GM12878 (cell line): ENCODE data around the gene SLC10A1. TPM values are rescaled to one million over a fixed set of nuclear protein-coding genes. Genes with fewer than 3 reads are reported as not detected.

Experiments used
- ATAC-seq: fragments of 200-7000 bp; cut with Tn5 transposase; 3 replicates; pipeline ENCODE4 v1.9.1; 2020; ENCODE audit warnings: mild to moderate bottlenecking, moderate library complexity
- BruUV-seq: library from RNA; stranded (reverse); fragments of 400-500 nt; replicated peaks from 2 replicates; lab custom pipeline; 2021; lab: Mats Ljungman, UMichigan
- CTCF ChIA-PET: fragments of 300-600 bp; sonication (Branson Sonifier 250); formaldehyde crosslinking; extraction: SDS; loops from one replicate; lab custom pipeline; 2021; ENCODE audit warnings: inconsistent platforms; lab: Yijun Ruan, JAX
- POLR2A ChIA-PET: fragments of 350-600 bp; formaldehyde crosslinking; extraction: SDS; loops from one replicate; lab custom pipeline; 2021; ENCODE audit warnings: inconsistent platforms; lab: Charles Lee
- RAD21 ChIA-PET: fragments of 300-600 bp; sonication (Branson Sonifier 250); formaldehyde crosslinking; loops from one replicate; lab custom pipeline; 2023; ENCODE audit warnings: antibody characterized with exemption; ENCODE audit not compliant: unreplicated experiment; lab: Charles Lee
- SMC1A ChIA-PET: fragments of 300-600 bp; sonication (Branson Sonifier 250); formaldehyde crosslinking; loops from one replicate; lab custom pipeline; 2023; ENCODE audit not compliant: unreplicated experiment, uncharacterized antibody; lab: Charles Lee
- DNase-seq: peaks from one replicate; pipeline ENCODE4 v3.0.0-alpha.2; 2011; ENCODE audit warnings: low read depth, low spot score
- FAIRE-seq: peaks from 3 replicates; lab custom pipeline; 2011; peaks lifted over from hg19 to GRCh38; lab: Jason Lieb, UNC
- H2AFZ ChIP-seq: 2 replicates; pipeline ENCODE4 v1.6.0; 2011; ENCODE audit warnings: low read depth, low read length, control low read depth; ENCODE audit not compliant: control insufficient read depth
- H3K27ac ChIP-seq: 2 replicates; pipeline ENCODE4 v1.5.1; 2011; ENCODE audit warnings: control low read depth; ENCODE audit not compliant: control insufficient read depth, insufficient read depth
- H3K27me3 ChIP-seq, 2 experiments: replicated peaks in 1 of 2; 2 replicates each; pipeline versions ENCODE4 v1.6.0 to v1.6.1; 2011; ENCODE audit warnings: low read length in 1 of 2; ENCODE audit not compliant: control insufficient read depth in 2 of 2, insufficient read depth in 2 of 2
- H3K36me3 ChIP-seq, 2 experiments: 2 replicates each; pipeline ENCODE4 v1.5.1; 2011; ENCODE audit warnings: low read length in 1 of 2; ENCODE audit not compliant: control insufficient read depth in 2 of 2, insufficient read depth in 2 of 2
- H3K4me1 ChIP-seq: 2 replicates; pipeline ENCODE4 v1.6.1; 2011; ENCODE audit warnings: mild to moderate bottlenecking, low read length, moderate library complexity, mixed read lengths; ENCODE audit not compliant: control insufficient read depth, insufficient read depth
- H3K4me2 ChIP-seq: 2 replicates; pipeline ENCODE4 v1.6.0; 2011; ENCODE audit warnings: control low read depth; ENCODE audit not compliant: control insufficient read depth, insufficient read depth
- H3K4me3 ChIP-seq: fragments of 200-600 bp; sonication (generic); 2 replicates; pipeline ENCODE4 v1.5.1; 2016
- H3K79me2 ChIP-seq: 2 replicates; pipeline ENCODE4 v1.6.0; 2011; ENCODE audit warnings: low read length; ENCODE audit not compliant: control insufficient read depth, insufficient read depth
- H3K9ac ChIP-seq: 2 replicates; pipeline ENCODE4 v1.8.0; 2011; ENCODE audit warnings: low read length, control low read depth, mixed read lengths; ENCODE audit not compliant: control insufficient read depth, insufficient read depth
- H3K9me3 ChIP-seq: replicated peaks from 3 replicates; pipeline ENCODE4 v1.5.1; 2011; ENCODE audit warnings: mild to moderate bottlenecking, low read length; ENCODE audit not compliant: control insufficient read depth, insufficient read depth
- H4K20me1 ChIP-seq: 2 replicates; pipeline ENCODE4 v1.6.0; 2011; ENCODE audit not compliant: control insufficient read depth, insufficient read depth
- ETV6 ChIP-seq, 2 experiments: fragments of 450-650 bp in 1 of 2; IDR thresholded peaks in 1 of 2; conservative IDR thresholded peaks in 1 of 2; 2 replicates each; pipeline ENCODE4 v1.6.1; 2014; ENCODE audit warnings: antibody characterized with exemption in 1 of 2, borderline replicate concordance in 1 of 2, low read depth in 1 of 2, mild to moderate bottlenecking in 1 of 2, moderate library complexity in 1 of 2
- KDM1A ChIP-seq: fragments of 200-600 bp; sonication (generic); IDR thresholded peaks from 2 replicates; pipeline ENCODE4 v1.6.1; 2016; ENCODE audit warnings: borderline replicate concordance
- LARP7 ChIP-seq: fragments of 450-650 bp; IDR thresholded peaks from 2 replicates; pipeline ENCODE4 v1.6.1; 2017; ENCODE audit warnings: mild to moderate bottlenecking
- MEF2A ChIP-seq: IDR thresholded peaks from 2 replicates; pipeline ENCODE4 v1.6.1; 2011; ENCODE audit warnings: low read depth, mild to moderate bottlenecking, low read length, moderate library complexity; ENCODE audit not compliant: insufficient read depth
- MYC ChIP-seq: IDR thresholded peaks from 2 replicates; pipeline ENCODE4 v1.6.1; 2011; ENCODE audit warnings: mild to moderate bottlenecking, low read length, moderate library complexity, inconsistent platforms; ENCODE audit not compliant: insufficient read depth, insufficient replicate concordance, insufficient read length, severe bottlenecking
- NFYA ChIP-seq: IDR thresholded peaks from 2 replicates; pipeline ENCODE4 v1.6.1; 2011; ENCODE audit warnings: low read depth, mild to moderate bottlenecking, low read length, improper control_type of control experiment, borderline replicate concordance
- NRF1 ChIP-seq: conservative IDR thresholded peaks from 2 replicates; pipeline ENCODE4 v1.6.1; 2011; ENCODE audit warnings: mild to moderate bottlenecking, low read depth, low read length, improper control_type of control experiment
- POLR2AphosphoS5 ChIP-seq: IDR thresholded peaks from 2 replicates; pipeline ENCODE4 v1.6.1; 2011; ENCODE audit warnings: mild to moderate bottlenecking, low read length, inconsistent platforms
- SMAD5 ChIP-seq: IDR thresholded peaks from 2 replicates; pipeline ENCODE4 v1.6.1; 2016; ENCODE audit warnings: antibody characterized with exemption, low read depth
- TAF1 ChIP-seq: IDR thresholded peaks from 2 replicates; pipeline ENCODE4 v1.6.1; 2011; ENCODE audit warnings: mild to moderate bottlenecking, low read depth, low read length, borderline replicate concordance
- WGBS: methylation state at CpG from one replicate; pipeline ENCODE4 v1.1.6; 2016; ENCODE audit warnings: low lambda C conversion rate; ENCODE audit not compliant: insufficient replicate concordance, insufficient coverage; ENCODE audit errors: missing lambda C conversion rate; 5-methylcytosine and 5-hydroxymethylcytosine counted together
- in situ Hi-C: fragments of 300-500 bp; cut with MboI; formaldehyde crosslinking; loops from 9 replicates; pipeline ENCODE4 v1.14.3; 2018; ENCODE audit warnings: mixed read lengths
- intact Hi-C: fragments of 100-400 bp; cut with micrococcal nuclease; formaldehyde crosslinking; loops from one replicate; pipeline ENCODE4 v1.14.2; 2022; ENCODE audit not compliant: unreplicated experiment
- polyA plus RNA-seq, 11 experiments: library from polyadenylated mRNA; depleted of rRNA in 4 of 11; unstranded in 6 of 11; stranded (reverse) in 5 of 11; fragments of >200 nt; fragmentation: Nextera tagmentation in 4 of 11; fragmentation: Illumina TruSeq in 1 of 11; extraction: Ambion mirVana in 4 of 11; extraction: Trizol in 1 of 11; gene quantifications; 1 replicate in 1 of 11; 2 replicates in 10 of 11; pipeline versions ENCODE4 v1.2.1 to v1.2.3, GENCODE V29; 2011 to 2016; ENCODE audit warnings: inconsistent platforms in 2 of 11, missing spikeins in 2 of 11, low read depth in 1 of 11
- total RNA-seq, 4 experiments: library from RNA; depleted of rRNA in 3 of 4; stranded (reverse); fragments of >200 nt in 3 of 4; fragmentation: Illumina TruSeq in 1 of 4; extraction: Trizol in 1 of 4; gene quantifications; 2 replicates each; pipeline versions ENCODE4 v1.2.1 to v1.2.3, GENCODE V29; 2013 to 2021
- TF ChIP-seq, protein P1 (sequence below): IDR thresholded peaks from 2 replicates; pipeline ENCODE4 v1.6.1; 2011; ENCODE audit warnings: low read depth, low read length, improper control_type of control experiment, borderline replicate concordance
- TF ChIP-seq, protein P2 (sequence below): fragments of 450-650 bp; formaldehyde crosslinking; IDR thresholded peaks from 2 replicates; pipeline ENCODE4 v1.5.0; 2022; ENCODE audit warnings: mild to moderate bottlenecking, missing genetic modification characterization
- TF ChIP-seq, protein P3 (sequence below): IDR thresholded peaks from 2 replicates; pipeline ENCODE4 v1.6.1; 2012; ENCODE audit warnings: low read depth, low read length, improper control_type of control experiment
- TF ChIP-seq, protein P4 (sequence below): fragments of 450-650 bp; formaldehyde crosslinking; IDR thresholded peaks from 2 replicates; pipeline ENCODE4 v1.4.0; 2022; ENCODE audit warnings: mild to moderate bottlenecking, moderate library complexity

SLC10A1 gene
- total and polyA plus RNA-seq, 10 of the 15 experiments (the other 5 are each of a cell fraction or from before 2014, with no cell fraction given) = 0.15 to 0.16 TPM; not detected in 8

- Histone ChIP-seq H3K79me2 (no peaks in the 10 kb centered on the region), H2AFZ (no peak overlapping the region), H3K4me3 (no peak overlapping the region), H3K4me2 (no peak overlapping the region), H3K36me3 (no peaks in the 10 kb centered on the region), H3K4me1 (no peaks in the 10 kb centered on the region), H3K27ac (no peak overlapping the region), H4K20me1 (no peaks in the 10 kb centered on the region), H3K9me3 (no peaks in the 10 kb centered on the region), H3K9ac (no peak overlapping the region), H3K27me3 (peaks cover 3 to 5% of the 10 kb centered on the region in 2 experiments; a peak in 3 of 4 replicates)
- ATAC-seq = no peak
- DNase-seq = no peak
- ChIA-PET POLR2A (no interaction called here), SMC1A (no interaction called here), CTCF (no interaction called here), RAD21 (no interaction called here)
- intact Hi-C loops (no loop called here), in situ Hi-C loops (no loop called here)
- BruUV-seq = no TSS peak
- 55% methylated on average over 3 of the region's 3 CpGs for WGBS
- no peak for FAIRE-seq
- TF ChIP-seq, protein P1, sequence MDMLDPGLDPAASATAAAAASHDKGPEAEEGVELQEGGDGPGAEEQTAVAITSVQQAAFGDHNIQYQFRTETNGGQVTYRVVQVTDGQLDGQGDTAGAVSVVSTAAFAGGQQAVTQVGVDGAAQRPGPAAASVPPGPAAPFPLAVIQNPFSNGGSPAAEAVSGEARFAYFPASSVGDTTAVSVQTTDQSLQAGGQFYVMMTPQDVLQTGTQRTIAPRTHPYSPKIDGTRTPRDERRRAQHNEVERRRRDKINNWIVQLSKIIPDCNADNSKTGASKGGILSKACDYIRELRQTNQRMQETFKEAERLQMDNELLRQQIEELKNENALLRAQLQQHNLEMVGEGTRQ = no peak
- TF ChIP-seq TAF1 (no peak), LARP7 (no peak), NRF1 (no peak), KDM1A (no peak), MEF2A (no peak), ETV6 (conservative IDR thresholded peaks at IDR 0.05 in 1 of 2, IDR thresholded peaks at IDR 0.05 in 1 of 2; ENCODE audit: borderline replicate concordance in 1 of 2, low read depth in 1 of 2) (no peak), MYC (no peak), SMAD5 (no peak), POLR2AphosphoS5 (no peak), NFYA (no peak)
- TF ChIP-seq, protein P2, sequence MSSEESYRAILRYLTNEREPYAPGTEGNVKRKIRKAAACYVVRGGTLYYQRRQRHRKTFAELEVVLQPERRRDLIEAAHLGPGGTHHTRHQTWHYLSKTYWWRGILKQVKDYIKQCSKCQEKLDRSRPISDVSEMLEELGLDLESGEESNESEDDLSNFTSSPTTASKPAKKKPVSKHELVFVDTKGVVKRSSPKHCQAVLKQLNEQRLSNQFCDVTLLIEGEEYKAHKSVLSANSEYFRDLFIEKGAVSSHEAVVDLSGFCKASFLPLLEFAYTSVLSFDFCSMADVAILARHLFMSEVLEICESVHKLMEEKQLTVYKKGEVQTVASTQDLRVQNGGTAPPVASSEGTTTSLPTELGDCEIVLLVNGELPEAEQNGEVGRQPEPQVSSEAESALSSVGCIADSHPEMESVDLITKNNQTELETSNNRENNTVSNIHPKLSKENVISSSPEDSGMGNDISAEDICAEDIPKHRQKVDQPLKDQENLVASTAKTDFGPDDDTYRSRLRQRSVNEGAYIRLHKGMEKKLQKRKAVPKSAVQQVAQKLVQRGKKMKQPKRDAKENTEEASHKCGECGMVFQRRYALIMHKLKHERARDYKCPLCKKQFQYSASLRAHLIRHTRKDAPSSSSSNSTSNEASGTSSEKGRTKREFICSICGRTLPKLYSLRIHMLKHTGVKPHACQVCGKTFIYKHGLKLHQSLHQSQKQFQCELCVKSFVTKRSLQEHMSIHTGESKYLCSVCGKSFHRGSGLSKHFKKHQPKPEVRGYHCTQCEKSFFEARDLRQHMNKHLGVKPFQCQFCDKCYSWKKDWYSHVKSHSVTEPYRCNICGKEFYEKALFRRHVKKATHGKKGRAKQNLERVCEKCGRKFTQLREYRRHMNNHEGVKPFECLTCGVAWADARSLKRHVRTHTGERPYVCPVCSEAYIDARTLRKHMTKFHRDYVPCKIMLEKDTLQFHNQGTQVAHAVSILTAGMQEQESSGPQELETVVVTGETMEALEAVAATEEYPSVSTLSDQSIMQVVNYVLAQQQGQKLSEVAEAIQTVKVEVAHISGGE (CRISPR knock-in tag) = no peak
- TF ChIP-seq, protein P3, sequence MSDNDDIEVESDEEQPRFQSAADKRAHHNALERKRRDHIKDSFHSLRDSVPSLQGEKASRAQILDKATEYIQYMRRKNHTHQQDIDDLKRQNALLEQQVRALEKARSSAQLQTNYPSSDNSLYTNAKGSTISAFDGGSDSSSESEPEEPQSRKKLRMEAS = no peak
- TF ChIP-seq, protein P4, sequence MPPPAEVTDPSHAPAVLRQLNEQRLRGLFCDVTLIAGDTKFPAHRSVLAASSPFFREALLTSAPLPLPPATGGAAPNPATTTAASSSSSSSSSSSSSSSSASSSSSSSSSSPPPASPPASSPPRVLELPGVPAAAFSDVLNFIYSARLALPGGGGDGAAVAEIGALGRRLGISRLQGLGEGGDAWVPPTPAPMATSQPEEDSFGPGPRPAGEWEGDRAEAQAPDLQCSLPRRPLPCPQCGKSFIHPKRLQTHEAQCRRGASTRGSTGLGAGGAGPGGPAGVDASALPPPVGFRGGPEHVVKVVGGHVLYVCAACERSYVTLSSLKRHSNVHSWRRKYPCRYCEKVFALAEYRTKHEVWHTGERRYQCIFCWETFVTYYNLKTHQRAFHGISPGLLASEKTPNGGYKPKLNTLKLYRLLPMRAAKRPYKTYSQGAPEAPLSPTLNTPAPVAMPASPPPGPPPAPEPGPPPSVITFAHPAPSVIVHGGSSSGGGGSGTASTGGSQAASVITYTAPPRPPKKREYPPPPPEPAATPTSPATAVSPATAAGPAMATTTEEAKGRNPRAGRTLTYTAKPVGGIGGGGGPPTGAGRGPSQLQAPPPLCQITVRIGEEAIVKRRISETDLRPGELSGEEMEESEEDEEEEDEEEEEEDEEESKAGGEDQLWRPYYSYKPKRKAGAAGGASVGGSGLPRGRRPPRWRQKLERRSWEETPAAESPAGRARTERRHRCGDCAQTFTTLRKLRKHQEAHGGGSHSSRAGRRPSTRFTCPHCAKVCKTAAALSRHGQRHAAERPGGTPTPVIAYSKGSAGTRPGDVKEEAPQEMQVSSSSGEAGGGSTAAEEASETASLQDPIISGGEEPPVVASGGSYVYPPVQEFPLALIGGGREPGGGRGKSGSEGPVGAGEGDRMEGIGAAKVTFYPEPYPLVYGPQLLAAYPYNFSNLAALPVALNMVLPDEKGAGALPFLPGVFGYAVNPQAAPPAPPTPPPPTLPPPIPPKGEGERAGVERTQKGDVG (CRISPR knock-in tag) = no peak
These were observed 41.9 kb upstream of the SLC10A1 start for GRCh38 chr14:69838881-69839416.
